GM21786 (cell line): ENCODE measurements around the gene UBXN2A.
"Not testable (repeated sequence)": the region's sequence is repeated elsewhere in the genome, so short reads cannot be mapped to it uniquely, and the experiment has no call there.

Source experiments
- ATAC-seq: cut with Tn5 transposase; IDR thresholded peaks from one replicate; pipeline ENCODE4 v1.9.1; 2021; ENCODE audit not compliant: unreplicated experiment

The UBXN2A gene

DNA sequence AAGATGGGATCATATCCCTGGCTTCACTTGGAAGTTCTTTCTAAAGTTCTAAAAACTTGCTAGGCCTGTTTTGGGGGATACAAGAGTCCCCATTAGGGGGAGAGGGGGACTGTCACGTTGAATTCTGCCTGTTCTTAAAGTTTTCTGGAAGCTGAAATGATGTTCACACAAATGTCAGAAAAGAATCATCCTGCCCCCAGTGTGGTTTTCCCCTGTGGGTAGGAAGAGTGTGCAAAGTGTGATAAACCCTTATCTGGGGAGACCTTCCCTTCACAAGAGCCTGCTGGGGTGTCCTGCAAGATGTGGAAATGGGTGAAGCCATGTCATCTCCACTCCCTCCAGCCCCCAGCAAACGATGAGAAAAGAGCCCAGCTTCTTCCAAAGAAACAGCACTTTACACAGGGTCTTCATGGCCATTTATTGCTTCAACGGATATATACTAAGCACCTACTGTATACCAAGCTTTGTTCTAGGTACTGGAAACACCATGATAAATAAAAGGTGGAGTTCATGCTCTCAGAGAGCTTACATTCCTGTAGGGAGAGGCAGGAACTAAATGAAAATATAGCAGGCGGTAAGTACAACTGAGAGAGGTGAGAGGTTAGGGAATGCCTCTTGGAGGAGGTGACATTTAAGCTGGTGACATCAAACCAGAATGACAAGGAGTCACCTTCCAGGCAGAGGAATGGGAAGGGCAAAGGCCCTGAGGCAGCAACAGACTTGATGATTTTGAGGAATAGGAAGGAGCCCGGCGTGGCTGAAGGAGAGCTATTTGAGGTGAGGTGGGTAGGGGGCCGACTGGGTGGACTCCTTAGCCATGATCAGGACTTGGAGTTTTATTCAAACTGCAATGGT lies 71.2 kb downstream of the UBXN2A start:
- no peak for ATAC-seq

DNA sequence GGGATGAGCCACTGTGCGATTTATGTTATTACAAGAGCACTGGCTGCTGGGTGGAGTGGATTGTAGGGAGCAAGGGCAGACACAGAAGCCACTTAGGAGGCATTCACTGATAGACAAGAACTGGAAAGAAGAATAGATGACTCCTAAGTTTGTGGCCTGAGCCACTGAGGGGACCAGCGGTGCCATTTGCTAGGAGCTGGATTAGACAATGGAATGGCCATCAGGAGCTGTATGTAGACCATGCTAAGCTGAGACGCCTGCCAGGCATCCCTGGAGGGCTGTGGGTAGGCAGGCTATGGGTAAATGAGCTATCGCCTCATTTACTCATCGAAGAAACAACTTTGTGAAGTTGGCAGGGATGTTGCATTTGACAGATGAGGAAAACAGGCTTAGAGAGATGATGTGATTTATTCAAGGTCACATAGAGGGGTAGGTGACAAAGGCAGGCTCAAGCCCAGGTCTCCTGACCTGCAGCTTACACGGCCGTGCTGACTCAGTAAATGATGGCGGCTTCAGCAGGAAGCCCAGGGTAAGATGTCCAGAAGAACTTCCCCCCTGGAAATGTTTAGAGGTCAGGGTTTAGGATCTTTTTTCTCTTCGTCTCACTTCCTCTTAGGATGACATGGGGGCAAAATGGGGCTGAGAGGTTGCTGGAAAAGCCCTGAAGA lies 72.4 kb downstream of the UBXN2A start:
- no peak for ATAC-seq

DNA sequence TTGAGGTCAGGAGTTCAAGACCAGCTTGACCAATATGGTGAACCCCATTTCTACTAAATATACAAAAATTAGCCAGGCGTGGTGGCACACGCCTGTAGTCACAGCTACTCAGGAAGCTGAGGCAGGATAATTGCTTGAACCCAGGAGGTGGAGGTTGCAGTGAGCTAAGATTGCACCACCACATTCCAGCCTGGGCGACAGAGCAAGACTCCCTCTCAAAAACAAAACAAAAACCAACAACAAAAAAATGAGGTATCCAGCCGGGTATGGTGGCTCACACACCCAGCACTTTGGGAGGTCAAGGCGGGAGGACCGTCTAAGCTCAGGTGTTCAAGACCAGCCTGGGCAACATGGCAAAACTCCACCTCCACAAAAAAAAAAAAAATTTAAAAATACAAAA lies 74.6 kb downstream of the UBXN2A start:
- not testable (repeated sequence) for ATAC-seq

DNA sequence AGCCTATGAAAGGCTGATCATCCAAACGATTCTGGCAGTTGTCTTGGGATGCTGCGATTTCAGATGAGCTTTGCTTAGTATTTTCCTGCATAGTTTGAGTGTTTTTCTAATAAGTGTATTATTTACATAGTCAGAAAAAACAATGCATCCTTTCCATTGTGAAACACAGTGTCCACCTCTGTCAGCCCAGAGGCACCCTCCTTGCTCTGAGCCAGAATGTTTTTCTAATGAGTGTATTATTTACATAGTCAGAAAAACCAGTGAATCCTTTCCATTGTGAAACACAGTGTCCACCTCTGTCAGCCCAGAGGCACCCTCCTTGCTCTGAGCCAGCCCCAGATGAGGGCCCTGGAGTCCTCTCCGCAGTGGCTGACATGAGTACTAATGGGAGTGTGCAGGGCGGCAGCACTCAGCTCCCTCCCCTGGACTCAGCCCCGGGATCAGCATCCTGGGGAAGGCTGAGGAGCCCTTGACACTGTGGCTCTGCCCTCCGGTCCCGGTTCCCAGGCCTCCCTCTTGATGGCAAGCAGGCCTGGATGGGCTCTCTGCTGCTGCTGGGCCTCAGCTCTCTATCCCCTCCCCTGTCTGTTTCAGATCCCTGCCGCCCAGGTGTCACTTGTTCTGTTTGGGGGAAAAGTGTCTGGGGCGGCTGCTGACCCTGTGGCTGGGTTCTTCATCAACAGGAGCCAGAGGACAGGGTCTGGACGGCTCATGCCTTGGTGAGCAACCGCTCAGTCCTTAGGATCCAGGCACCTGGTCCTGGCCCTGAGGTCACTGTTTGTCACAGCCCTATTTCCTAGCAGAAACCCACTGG lies 75.5 kb downstream of the UBXN2A start:
- ATAC-seq = no peak

DNA sequence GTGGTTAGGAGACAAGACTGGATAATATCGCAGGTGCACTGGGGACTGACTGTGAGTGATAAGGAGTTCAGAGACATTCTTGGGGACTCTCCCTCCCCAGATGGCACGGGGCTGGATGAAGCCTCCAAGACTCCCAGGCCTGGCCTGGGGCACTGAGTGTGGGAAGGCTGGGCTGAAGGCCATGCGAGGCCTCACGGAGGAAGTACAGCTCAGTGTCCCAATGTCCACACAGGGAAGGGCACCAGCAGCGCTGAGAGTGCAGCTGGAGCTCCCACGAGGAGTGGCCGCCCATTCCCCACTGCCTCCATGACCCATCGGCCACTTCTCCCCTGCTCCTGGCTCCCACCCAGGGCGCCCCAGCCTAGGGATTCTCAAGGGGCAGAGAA lies 76.1 kb downstream of the UBXN2A start:
- ATAC-seq = no peak

DNA sequence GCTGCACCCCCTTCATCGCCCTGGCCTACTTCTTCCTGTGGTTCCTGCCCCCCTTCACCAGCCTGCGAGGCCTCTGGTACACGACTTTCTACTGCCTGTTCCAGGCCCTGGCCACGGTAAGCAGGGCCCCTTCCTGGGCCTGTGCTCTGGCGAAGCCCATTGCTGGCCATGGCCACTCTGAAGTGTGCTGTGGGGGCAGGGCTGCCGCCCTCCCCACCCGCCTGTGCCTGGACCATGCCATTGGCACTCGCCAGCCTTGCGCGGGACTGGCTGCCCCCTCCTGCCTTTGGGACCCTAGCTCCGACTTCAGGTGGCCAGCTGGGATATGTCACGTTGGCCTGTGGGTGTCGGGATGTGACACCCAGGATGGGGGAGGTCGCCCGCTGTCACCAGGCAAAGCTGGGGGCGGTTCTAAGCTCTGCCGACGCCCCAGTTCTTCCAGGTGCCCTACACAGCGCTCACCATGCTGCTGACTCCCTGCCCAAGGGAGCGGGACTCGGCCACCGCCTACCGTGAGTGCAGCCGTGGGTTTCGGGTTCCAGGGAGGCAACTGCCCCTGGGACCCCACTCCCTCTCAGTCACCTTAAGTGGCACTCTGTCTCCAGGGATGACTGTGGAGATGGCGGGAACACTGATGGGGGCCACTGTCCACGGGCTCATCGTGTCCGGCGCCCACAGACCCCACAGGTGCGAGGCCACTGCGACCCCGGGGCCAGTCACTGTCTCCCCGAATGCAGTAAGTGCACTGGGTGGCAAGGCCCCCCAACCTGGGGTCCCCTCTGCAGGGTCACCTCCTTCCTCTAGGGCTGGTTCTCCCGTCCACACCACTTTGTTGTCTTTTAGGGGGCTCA lies 76.8 kb downstream of the UBXN2A start:
- no peak for ATAC-seq

DNA sequence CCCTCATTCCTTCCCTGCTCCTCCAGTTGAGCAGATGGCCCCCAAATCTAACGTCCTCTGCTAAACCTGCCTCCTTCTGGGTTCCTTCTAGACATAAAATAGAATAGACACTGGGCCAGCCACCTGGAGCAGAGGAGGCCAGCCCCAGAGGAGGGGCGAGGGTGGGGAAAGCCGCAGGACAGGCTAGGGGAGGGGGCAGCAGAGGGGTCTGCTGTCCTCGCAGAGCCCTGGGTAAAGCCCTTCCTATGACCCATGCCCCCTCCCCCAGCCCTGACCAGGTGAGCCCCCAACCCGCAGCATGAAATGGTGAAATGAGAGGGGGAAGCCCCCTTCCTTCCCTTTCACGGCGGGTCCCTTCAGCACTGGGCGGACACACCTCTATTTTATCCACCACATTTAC lies 77.4 kb downstream of the UBXN2A start:
- no peak for ATAC-seq

DNA sequence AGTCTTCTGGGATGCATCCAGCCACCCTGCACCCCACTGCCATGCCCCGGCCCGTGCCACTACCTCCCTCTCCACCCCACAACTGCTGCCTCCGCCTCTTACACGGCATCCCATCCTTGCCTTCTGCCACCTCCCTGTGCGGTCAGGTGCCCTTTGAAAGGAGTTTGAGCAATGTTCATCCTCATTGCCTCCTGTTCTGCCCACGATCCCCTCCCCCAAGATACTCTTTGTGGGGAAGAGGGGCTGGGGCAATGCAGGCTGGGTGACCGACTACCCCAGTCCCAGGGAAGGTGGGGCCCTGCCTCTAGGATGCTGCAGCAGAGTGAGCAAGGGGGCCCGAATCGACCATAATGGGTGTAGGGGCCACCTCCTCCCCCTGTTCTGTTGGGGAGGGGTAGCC lies 78.0 kb downstream of the UBXN2A start:
- ATAC-seq = no peak

DNA sequence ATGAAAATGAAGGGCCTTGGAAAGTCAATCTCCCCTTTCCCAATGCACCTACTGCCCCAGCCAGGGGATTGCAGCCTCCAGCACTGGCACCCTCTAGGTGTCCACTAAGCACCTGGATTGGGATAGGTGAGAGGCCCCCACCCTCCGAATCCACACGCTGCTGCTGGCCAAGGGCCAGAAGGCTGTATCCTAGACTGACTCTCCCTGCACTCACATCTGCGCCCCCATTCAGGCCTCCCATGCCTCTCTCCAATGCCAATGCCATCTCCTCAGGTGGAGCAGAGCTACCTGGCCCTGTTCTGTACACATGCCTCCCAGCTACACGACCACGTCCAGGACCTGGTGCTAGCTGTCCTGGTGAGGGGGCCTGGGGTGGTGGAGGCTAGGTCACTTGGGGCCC lies 79.5 kb downstream of the UBXN2A start:
- ATAC-seq = no peak

DNA sequence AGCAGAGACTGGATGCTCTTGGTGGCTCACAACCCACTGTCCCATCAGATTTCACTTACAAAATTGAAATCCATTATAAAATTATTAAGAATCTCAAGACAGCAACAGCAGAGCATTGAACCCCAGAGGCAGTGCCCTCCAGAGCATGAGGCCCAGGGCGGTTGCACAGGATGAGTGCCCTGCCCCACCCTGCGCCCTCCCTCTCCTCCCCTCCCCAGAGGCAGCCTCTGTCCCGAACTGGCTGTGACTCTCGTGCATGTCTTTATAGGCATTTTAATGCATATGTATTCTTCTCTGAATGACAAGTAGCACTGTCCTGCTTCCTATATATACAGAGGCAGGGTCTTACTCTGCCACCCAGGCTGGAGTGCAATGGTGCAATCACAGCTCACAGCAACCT lies 80.0 kb downstream of the UBXN2A start:
- no peak for ATAC-seq

DNA sequence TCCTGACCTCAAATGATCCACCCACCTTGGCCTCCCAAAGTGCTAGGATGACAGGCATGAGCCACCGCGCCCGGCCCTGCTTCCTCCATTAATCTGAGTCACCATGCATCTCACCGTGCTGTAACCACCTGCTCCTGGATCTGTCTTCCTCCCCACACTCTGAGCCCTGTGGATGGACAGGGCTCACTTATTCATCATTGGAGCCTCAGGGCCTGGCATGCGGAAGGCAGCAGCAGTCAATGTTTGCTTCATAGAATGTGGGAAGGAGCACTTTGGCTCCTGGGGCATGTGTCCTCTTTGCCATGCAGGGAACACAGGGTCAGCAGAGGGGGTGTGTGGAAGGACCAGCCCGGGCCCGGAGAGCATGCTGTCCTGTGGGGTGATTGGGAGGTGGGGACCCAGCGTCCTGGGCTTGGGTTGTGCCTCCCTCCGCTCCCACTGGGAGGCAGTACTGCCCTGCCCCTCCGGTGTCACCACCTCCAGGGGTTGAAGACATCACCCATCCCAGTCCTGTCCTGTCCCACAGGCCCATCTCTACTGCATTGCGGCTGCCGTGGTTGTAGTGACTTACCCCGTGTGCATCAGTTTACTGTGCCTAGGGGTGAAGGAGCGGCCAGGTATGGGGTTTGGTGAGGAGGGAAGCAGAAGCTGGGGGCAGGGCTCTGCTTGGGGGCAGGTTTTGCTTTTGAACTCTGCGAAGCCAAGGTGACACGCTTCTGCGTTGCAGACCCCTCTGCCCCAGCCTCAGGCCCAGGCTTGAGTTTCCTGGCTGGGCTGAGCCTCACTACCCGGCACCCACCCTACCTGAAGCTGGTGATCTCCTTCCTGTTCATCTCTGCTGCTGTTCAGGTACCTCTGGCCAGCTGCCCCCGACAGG lies 81.1 kb downstream of the UBXN2A start:
- no peak for ATAC-seq

DNA sequence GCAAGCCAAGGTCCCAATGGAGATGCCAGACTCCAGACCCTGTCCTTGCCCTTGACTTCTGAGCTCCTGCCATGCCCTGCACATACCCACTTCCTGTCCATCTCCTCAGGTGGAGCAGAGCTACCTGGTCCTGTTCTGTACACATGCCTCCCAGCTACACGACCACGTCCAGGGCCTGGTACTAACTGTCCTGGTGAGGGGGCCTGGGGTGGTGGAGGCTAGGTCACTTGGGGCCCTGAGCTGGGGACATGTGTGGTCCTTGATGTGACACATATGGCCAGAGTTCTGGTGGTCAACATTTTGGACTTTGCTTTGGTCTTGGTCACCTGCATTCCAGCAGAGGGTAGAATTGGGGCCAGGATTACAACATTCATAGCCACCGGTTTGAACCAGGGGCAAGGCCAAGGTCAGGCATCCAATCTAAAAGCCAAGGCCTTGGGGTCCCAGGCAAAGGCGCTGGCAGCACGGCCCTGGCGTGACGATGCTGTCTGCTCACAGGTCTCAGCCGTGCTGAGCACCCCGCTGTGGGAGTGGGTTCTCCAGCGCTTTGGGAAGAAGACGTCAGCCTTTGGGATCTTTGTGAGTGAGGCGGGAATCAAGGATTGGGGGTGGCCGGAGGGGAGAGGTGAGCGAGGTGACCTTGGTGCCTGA lies 82.2 kb downstream of the UBXN2A start:
- no peak for ATAC-seq

DNA sequence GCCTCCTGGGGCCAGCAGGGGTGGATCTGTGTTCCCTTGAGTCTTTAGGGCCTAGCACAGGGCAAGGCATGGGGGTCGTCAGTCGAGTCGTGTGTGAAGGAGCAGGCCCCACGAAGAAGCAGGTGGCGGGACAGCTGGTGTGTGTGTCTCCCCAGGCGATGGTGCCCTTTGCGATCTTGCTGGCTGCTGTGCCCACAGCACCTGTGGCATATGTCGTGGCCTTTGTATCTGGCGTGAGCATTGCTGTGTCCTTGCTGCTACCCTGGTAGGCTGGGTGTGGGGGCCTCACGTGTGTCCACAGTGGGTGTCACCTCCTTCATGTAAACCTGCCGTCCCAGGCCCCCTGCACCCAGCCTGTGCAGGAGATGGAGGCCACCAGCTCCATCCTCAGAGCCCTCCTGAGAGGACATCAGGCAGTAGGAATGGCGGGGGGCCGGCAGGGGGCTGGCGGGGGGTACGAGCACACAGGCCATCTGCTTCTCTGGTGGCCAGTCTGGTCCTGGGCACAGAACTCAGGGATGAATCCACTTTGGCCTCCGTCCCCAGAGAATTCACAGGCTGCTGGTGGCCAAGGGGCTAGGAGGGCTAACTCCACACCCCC lies 82.8 kb downstream of the UBXN2A start:
- no peak for ATAC-seq

DNA sequence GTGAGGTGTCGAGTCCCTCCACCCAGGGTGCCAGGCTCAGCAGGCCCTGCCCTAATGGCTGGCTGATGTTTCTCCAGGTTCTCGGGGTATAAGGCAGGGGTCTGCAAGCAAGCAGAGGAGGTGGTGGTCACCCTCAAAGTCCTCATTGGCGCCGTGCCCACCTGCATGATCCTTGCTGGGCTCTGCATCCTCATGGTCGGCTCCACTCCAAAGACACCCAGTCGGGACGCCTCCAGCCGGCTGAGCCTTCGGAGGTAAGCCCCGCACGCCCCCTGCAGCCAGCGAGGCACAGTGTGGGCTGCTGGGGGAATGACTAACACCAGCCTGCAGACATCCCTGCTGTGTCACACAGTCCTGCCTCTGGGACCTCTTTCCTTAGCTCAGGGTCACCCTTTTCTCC lies 83.8 kb downstream of the UBXN2A start:
- no peak for ATAC-seq

DNA sequence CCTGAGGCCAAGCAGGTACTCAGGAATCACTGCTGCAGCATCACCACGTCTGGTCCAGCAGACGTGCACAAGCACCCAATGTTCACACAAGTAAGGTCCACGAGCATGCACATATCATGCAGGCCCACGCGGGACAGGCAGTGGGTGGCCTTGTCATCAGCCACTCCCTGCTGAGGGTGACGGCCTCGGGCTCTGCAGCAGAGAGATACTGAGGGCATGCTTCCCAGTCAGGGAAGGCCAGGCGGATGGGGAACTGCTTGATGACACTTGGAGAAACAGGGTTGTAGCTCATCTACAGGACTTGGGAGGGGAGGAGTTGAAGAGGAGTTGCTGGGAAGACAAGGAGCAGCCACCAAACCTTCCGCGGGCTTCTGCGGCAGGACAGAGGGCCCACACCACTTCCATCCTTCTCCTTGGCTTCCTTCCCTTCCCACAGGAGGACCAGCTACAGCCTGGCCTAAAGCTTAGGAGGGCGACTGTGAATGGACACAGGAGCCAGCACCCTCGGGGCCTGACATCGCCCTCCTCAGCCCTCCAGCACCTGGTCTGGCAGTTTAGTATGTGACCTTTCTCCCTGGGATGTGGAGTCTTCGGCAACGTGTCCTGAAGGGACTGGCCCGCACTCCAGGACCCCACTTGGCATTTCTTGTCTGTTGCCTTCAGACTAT lies 84.9 kb downstream of the UBXN2A start:
- ATAC-seq = no peak

DNA sequence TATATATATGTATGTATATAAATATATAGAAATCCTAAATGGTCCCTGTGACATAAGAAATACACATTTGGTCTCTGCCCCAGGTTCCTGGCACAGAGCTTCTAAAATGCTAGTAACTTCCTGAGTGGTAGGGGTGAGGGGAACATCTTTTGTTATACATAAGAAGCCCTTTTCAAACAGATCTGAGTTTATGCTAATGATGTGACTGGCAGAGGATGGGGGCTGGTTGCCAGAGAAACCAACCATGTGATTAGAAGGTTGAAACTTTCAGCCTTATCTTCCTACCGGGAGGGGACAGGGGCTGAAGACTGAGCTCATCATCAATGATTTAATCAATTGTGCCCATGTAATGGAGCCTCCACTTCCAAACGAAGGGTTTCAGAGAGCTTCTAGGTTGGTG lies 86.0 kb downstream of the UBXN2A start:
- ATAC-seq = no peak

DNA sequence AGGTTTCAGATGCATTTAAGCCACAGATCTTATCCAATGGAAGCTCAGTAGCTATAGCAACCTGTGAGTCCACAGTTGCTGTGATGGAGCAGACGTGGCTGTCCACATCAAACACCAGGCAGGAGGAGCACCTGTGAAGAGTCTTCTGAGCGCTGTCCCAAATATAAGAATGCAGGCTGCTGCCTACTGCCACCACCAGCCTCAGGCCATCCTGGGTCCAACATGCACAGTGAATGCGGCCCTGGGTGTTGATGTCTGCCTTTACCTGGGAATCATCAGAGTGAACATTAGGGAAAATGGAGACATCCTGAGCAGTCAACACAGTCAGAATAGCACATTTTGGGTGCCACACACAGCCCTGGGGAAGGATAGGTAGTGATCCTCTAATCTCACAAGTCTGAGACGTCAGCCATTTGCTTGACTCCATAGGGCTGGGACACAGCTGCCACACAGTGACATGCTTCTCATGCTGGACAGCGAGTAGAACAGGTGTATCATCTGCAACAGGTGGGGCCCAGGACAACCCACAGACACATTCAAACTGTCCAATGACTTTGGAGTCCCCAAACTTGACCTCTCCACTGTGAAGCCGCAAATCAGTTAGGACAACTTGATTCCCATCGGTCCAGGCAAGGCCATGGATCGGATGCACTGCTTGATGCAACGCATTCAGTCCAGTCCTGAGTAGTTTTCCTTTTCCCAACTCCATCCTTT lies 98.7 kb downstream of the UBXN2A start:
- ATAC-seq = no peak

DNA sequence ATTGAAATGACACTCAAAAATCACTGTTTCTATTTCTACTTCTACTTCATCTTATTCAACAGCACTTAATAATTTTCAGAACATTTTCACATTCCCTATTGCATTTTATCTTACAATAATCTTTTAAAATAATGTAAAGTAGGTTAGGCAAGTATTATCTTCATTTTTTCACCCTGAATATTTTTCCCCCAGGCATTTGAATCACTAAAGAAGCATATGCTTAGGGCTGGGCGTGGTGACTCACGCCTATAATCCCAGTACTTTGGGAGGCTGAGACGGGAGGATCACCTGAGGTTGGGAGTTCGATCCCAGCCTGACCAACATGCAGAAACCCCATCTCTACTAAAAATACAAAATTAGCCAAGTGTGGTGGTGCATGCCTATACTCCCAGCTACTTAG lies 100.2 kb downstream of the UBXN2A start:
- no peak for ATAC-seq
